NCI-H774 (cell line): Measurements from ENCODE around the gene SSR4.
"Not testable (repeated sequence)": the region's sequence is repeated elsewhere in the genome, so short reads cannot be mapped to it uniquely, and the experiment has no call there.

Experiments
- DNase-seq: peaks from one replicate; lab custom pipeline; 2025; lab: John Stamatoyannopoulos, UW

The SSR4 gene

GRCh38 chrX:153804621-153805020 is 10.2 kb downstream of the SSR4 start:
- no peak for DNase-seq

DNA sequence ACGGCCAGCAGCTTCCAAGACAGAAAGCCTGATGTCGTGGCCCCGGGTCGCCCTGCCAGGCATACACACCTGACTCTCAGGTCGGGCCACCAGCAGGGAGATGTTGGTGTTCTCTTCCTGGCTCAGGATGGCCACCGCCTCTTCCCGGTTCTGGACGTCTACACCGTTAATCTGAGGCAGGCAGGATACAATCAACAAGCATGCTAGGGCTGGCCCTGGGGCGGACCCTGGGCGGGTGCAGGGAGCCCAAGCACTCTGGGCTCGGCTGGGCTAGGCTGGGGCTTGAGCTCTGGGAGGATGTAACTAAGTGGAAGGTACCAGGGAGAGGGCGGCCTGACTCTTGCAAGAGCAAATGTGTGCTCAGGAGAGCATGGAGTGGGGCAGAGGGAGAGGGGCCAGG is 11.0 kb downstream of the SSR4 start:
- DNase-seq: no peak

- DNase-seq: no peak
Observed at GRCh38 chrX:153806999-153807575, 12.6 kb downstream of the SSR4 start.

- DNase-seq: no peak
Observed at GRCh38 chrX:153807976-153808375, 13.5 kb downstream of the SSR4 start.

DNA sequence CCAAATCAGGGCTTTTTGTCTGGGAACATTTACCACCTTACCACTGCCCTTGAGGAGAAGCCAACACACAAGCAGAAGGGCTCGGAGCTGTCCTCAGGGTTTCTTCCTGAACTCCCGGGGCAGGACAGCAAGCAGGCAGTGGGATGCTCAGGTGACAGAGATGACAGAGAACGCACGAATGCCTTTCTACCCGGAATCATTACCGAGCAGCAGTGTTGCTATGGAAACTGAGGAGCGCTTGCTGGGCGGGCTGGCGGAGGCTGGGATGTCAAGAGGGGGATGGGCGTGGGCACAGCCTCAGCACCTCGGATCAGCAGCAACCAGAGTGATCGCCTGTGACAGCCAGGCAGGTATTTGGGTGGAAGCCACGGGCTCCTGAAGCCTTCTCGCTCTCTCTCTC is 17.8 kb downstream of the SSR4 start:
- no peak for DNase-seq

- no peak for DNase-seq
Observed at GRCh38 chrX:153813161-153813560, 18.7 kb downstream of the SSR4 start.

GRCh38 chrX:153814591-153815315 is 20.3 kb downstream of the SSR4 start:
- DNase-seq: no peak

GRCh38 chrX:153816831-153817690 is 22.6 kb downstream of the SSR4 start:
- DNase-seq: no peak

DNA sequence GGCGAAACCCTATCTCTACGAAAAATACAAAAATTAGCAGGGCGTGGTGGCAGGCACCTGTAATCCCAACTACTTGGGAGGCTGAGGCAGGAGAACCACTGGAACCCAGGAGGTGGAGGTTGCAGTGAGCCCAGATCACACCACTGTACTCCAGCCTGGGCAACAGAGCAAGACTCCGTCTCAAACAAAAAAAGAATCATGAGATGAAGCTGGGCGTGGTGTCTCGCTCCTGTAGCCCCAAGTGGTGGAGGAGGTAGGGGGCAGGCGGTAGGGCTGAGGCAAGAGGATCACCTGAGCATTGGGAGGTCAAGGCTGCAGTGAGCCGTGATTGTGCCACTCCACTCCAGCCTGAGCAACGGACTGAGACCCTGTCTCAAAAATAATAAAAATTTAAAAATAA is 23.6 kb downstream of the SSR4 start:
- DNase-seq: not testable (repeated sequence)

- DNase-seq: peak; percentile 43
Observed at GRCh38 chrX:153818571-153819383, 24.3 kb downstream of the SSR4 start.

GRCh38 chrX:153819384-153820040 is 25.0 kb downstream of the SSR4 start:
- DNase-seq: no peak

DNA sequence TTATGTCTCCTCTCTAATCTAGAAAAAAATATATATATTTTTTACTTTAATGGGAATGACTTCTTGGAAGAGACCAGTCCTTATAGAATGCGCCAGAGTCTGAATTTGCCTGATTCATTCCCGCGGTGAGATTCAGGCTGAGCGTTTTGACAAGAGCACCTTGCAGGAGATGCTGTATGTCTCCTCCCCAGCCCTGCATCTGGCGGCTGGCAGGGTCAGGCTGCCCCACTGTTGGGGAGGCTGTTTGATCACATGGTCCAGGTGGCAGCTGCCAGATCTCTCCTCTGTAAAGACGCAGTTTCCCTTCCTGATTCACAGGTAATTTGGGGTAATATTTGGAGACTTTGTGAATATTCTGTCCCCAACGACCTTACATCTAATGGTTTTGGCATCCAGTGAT is 26.1 kb downstream of the SSR4 start:
- no peak for DNase-seq

- no peak for DNase-seq
Observed at GRCh38 chrX:153821066-153821465, 26.6 kb downstream of the SSR4 start.

GRCh38 chrX:153824348-153824747 is 29.9 kb downstream of the SSR4 start:
- DNase-seq: no peak

DNA sequence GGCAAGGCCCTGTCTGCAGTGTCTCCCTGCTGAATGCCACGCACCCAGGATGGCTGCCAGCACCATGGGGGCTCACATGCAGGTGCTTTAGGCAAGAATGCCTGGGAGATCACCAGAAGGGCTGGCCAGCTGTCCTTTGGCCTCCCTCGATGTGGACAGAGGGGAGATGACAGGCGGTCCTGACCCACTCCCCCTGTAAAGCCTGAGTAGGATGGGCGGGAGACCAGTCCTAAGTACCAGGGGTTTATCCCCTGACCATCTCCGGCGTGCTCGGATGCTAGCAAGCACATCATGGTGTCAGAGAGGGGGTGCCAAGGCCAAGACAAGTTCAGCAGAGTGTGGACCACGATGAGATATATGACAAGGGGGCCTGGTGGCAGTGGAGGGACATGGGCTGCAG is 30.6 kb downstream of the SSR4 start:
- no peak for DNase-seq

DNA sequence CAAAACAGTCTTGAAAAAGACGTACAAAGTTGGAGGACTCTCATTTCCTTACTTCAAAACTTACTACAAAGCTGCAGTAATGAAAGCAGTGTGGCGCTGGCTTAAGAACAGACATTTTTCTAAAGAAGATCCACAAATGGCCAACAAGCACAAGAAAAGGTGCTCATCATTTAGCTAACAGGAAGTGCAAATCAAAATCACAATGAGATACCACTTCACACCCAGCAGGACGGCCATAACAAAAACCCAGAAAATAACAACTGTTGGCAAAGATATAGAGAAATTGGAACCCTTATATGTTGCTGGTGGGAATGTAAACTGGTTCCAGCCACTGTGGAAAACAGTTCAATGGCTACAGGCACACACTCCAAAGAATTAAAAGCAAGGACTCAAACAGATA is 32.5 kb downstream of the SSR4 start:
- no peak for DNase-seq

- DNase-seq: no peak
Observed at GRCh38 chrX:153827903-153828302, 33.4 kb downstream of the SSR4 start.

- no peak for DNase-seq
Observed at GRCh38 chrX:153828308-153828707, 33.8 kb downstream of the SSR4 start.

DNA sequence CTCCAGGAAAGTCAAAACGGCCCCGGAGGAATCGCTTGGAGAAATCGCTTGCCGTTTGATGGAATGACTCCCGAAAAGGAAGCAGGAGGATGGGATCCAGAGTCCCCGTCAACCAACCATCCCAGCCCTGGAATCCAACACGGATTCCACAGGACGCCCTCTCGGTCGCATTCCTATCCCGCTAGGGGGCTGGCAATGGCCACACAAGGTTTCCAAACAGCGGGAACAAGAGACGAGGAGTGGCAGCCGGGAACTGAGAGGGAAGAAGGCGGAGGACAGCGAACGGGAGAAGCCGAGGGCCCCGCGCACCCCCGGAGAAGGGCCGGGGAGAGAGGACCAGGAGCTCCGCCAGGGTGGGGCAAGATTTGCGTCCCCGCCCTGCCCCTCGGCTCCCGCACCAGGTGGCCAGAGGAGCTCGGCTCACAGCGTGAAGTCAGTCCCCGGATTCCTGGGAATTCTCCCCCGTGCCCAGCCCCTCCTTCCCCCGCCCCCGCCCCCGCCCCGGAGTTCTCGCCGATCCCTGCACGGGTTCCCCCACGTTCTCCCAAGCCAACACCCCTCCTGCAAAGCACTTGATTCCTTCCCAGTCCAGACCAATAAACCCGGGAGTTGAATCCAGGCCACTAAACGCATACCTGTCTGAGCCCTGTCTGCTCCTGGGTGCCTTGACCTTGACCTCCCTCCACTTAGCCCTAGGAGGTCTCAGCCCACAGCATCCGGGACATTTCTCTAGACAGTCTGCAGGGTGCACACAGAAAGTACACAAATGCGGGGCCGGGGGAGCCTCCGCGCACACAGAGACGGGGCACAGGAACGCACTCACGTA is 34.5 kb downstream of the SSR4 start:
- DNase-seq: no peak

- DNase-seq: no peak
Observed at GRCh38 chrX:153829549-153829798, 35.0 kb downstream of the SSR4 start.
